GM18951 (cell line): ENCODE data around the gene GRAMD2A.

Source experiments
- POLR2A ChIP-seq: IDR thresholded peaks from 4 replicates; pipeline ENCODE4 v1.6.1; 2011; ENCODE audit warnings: mild to moderate bottlenecking; ENCODE audit not compliant: insufficient read length, insufficient read depth; ENCODE audit errors: extremely low read depth
- in situ Hi-C: fragments of 300-500 bp; cut with MboI; formaldehyde crosslinking; loops from one replicate; pipeline ENCODE4 v1.12.0; 2022; ENCODE audit warnings: low sequenced_read_pairs, mixed read lengths, inconsistent platforms; ENCODE audit not compliant: unreplicated experiment

GRAMD2A gene

GRCh38 chr15:72155635-72156616 lies 41.7 kb downstream of the GRAMD2A start:
- in situ Hi-C loops: loop anchor here (10.0 kb wide), 1 partner anchor 411 kb away; no protein-coding TSS in a partner anchor
- no peak for TF ChIP-seq POLR2A

- no peak for TF ChIP-seq POLR2A
- in situ Hi-C loops: loop anchor here (10.0 kb wide), 1 partner anchor 410 kb away; no protein-coding TSS in a partner anchor
Observed at GRCh38 chr15:72155003-72155621, 42.5 kb downstream of the GRAMD2A start.

GRCh38 chr15:72154316-72154715 lies 43.3 kb downstream of the GRAMD2A start:
- no peak for TF ChIP-seq POLR2A
- in situ Hi-C loops: loop anchor here (10.0 kb wide), 1 partner anchor 410 kb away; no protein-coding TSS in a partner anchor

GRCh38 chr15:72153269-72154000 lies 44.2 kb downstream of the GRAMD2A start:
- in situ Hi-C loops: loop anchor here (10.0 kb wide), 1 partner anchor 409 kb away; no protein-coding TSS in a partner anchor
- TF ChIP-seq POLR2A: no peak

GRCh38 chr15:72147418-72147817 lies 50.2 kb downstream of the GRAMD2A start:
- no peak for TF ChIP-seq POLR2A
- in situ Hi-C loops: no loop called here

- TF ChIP-seq POLR2A: no peak
- in situ Hi-C loops: no loop called here
Observed at GRCh38 chr15:72146934-72147333, 50.7 kb downstream of the GRAMD2A start.

- no peak for TF ChIP-seq POLR2A
- in situ Hi-C loops: no loop called here
Observed at GRCh38 chr15:72146221-72146620, 51.4 kb downstream of the GRAMD2A start.

- in situ Hi-C loops: no loop called here
- no peak for TF ChIP-seq POLR2A
Observed at GRCh38 chr15:72141171-72142084, 56.2 kb downstream of the GRAMD2A start.

- no peak for TF ChIP-seq POLR2A
- in situ Hi-C loops: no loop called here
Observed at GRCh38 chr15:72140088-72140487, 57.5 kb downstream of the GRAMD2A start.

- no peak for TF ChIP-seq POLR2A
- in situ Hi-C loops: no loop called here
Observed at GRCh38 chr15:72139667-72140066, 57.9 kb downstream of the GRAMD2A start.

GRCh38 chr15:72136170-72137051 lies 61.2 kb downstream of the GRAMD2A start:
- TF ChIP-seq POLR2A: no peak
- in situ Hi-C loops: no loop called here
